ENCODE data around the gene SVOP. TPM values are rescaled to one million over a fixed set of nuclear protein-coding genes. Genes with fewer than 3 reads are reported as not detected.

SVOP gene
- total RNA-seq, 1 experiment from 2014 or later, result 0.47 TPM

DNA sequence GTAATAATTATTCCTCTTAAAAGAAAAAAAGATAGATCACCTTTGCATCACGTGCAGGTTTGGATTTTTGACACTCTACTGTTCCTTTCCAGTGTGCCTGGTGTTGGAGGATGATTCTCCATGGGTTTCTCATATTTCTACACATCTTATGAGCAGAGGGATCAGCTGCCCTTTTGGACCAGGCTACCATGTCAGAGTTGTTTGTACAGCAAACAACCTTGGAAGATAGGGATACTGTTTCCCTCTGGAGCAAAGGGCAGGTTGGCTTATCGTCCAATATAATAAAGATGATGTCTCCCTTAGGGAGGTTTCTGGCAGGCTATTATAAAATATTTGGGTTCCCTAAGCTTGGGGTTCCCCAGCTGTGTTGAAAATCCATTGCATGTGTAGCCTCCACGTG is 98.9 kb downstream of the SVOP start:
- H3K27ac ChIP-seq (ENCODE audit: low read depth, low read length), result no peak overlapping the region
- no peak for ATAC-seq
- H3K9ac ChIP-seq (ENCODE audit: low read length), result no peak overlapping the region
- no peaks in the 10 kb centered on the region for H4K20me1 ChIP-seq (ENCODE audit: insufficient read depth)
- no peak overlapping the region for H3K4me2 ChIP-seq (ENCODE audit: low read length)
- no peak overlapping the region for H3K4me3 ChIP-seq (replicated peaks in 1 of 2; ENCODE audit: low read depth in 1 of 2, low read length in 2 of 2)
- 0 out of 2 replicates have a peak, but pooled peaks cover 6% of the 10 kb centered on the region for H3K9me2 ChIP-seq (ENCODE audit: insufficient read depth)
- no TSS peak for BruUV-seq (replicated peaks)
- no peaks in the 10 kb centered on the region for H3K79me2 ChIP-seq (ENCODE audit: insufficient read depth, low read length)
- no peaks in the 10 kb centered on the region for H3K27me3 ChIP-seq (ENCODE audit: insufficient read depth, low read length)
- no peak for DNase-seq (ENCODE audit: low read depth, low spot score)
- H3K4me1 ChIP-seq (ENCODE audit: control insufficient read depth in 1 of 2, insufficient read depth in 2 of 2, low read length in 2 of 2), result no peaks in the 10 kb centered on the region
- POLR2A ChIA-PET, result no interaction called here
- no peaks in the 10 kb centered on the region; a peak in 1 of 4 replicates for H3K9me3 ChIP-seq (ENCODE audit: control insufficient read depth in 1 of 2, insufficient read depth in 1 of 2, low read depth in 1 of 2, low read length in 2 of 2)
- CTCF ChIA-PET, result no interaction called here
- RAD21 ChIA-PET (ENCODE audit: low non-redundant PET in 1 of 2, low total read pairs in 2 of 2, uncharacterized antibody in 2 of 2, unreplicated experiment in 2 of 2), result no interaction called here
- TF ChIP-seq FOSL1 (IDR thresholded peaks at IDR 0.05; ENCODE audit: low read depth), result no peak
- no peak for TF ChIP-seq POLR2AphosphoS5 (IDR thresholded peaks at IDR 0.05; ENCODE audit: low read depth, low read length)
- TF ChIP-seq RAD21 (IDR thresholded peaks at IDR 0.05; ENCODE audit: low read depth), result no peak
- intact Hi-C loops (cut with micrococcal nuclease), result no loop called here
- H2AFZ ChIP-seq (ENCODE audit: low read depth, low read length, poor library complexity, severe bottlenecking), result no peak overlapping the region
- H3K36me3 ChIP-seq (ENCODE audit: control insufficient read depth in 1 of 2, insufficient read depth in 2 of 2, low read length in 2 of 2), result no peaks in the 10 kb centered on the region

DNA sequence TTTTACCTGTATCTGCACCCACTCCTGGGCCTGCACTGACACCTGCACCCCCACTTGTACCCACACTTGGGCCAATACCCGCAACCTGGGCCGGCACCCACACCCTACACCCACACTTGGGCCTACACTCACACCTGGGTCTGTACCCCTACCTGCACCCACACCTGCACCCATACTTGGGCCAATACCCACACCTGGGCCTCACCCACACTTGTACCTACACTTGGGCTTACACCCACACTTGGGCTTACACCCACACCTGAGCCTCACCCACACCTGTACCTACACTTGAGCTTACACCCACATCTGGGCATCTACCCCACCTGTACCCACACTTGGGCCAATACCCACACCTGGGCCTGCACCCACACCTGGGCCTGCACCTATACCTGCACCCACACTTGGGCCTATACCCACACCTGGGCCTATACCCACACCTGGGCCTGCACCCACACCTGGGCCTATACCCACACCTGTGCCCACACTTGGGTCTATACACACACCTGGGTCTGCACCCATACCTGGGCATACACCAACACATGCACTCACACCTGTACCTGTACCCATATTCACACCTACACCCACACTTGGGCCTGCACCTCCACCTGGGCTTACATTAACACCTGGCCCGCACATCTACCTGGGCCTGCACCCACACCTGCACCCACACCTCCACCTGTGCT is 101.8 kb downstream of the SVOP start:
- Histone ChIP-seq H3K9me3 (ENCODE audit: control insufficient read depth in 1 of 2, insufficient read depth in 1 of 2, low read depth in 1 of 2, low read length in 2 of 2) (no peaks in the 10 kb centered on the region; a peak in 1 of 4 replicates), H3K9me2 (ENCODE audit: insufficient read depth) (no peaks in the 10 kb centered on the region), H3K79me2 (ENCODE audit: insufficient read depth, low read length) (no peaks in the 10 kb centered on the region), H3K4me2 (ENCODE audit: low read length) (no peak overlapping the region), H2AFZ (ENCODE audit: low read depth, low read length, poor library complexity, severe bottlenecking) (no peak overlapping the region), H3K27ac (ENCODE audit: low read depth, low read length) (no peak overlapping the region), H3K9ac (ENCODE audit: low read length) (no peak overlapping the region), H4K20me1 (ENCODE audit: insufficient read depth) (no peaks in the 10 kb centered on the region), H3K27me3 (ENCODE audit: insufficient read depth, low read length) (no peaks in the 10 kb centered on the region), H3K36me3 (ENCODE audit: control insufficient read depth in 1 of 2, insufficient read depth in 2 of 2, low read length in 2 of 2) (no peaks in the 10 kb centered on the region), H3K4me3 (replicated peaks in 1 of 2; ENCODE audit: low read depth in 1 of 2, low read length in 2 of 2) (no peak overlapping the region), H3K4me1 (ENCODE audit: control insufficient read depth in 1 of 2, insufficient read depth in 2 of 2, low read length in 2 of 2) (no peaks in the 10 kb centered on the region)
- POLR2A ChIA-PET, result no interaction called here
- RAD21 ChIA-PET (ENCODE audit: low non-redundant PET in 1 of 2, low total read pairs in 2 of 2, uncharacterized antibody in 2 of 2, unreplicated experiment in 2 of 2), result no interaction called here
- ATAC-seq (no peak), DNase-seq (ENCODE audit: low read depth, low spot score) (no peak)
- BruUV-seq (replicated peaks), result no TSS peak
- TF ChIP-seq SP1 (IDR thresholded peaks at IDR 0.05; ENCODE audit: low read depth), result no peak
- intact Hi-C loops (cut with micrococcal nuclease), result no loop called here
- CTCF ChIA-PET, result no interaction called here

Data from HCT116 (cell line).